ENCODE data around the gene ARF6. TPM values are rescaled to one million over a fixed set of nuclear protein-coding genes. Genes with fewer than 3 reads are reported as not detected.

Gene ARF6
- total and polyA plus RNA-seq, 9 of the 15 experiments (the other 6 are each of a cell fraction or from before 2014, with no cell fraction given), result 15.3 to 35.2 (median 24.9) TPM

- no peak for TF ChIP-seq LARP7 (IDR thresholded peaks at IDR 0.05)
- no peak for TF ChIP-seq FOS (IDR thresholded peaks at IDR 0.05; ENCODE audit: extremely low read depth, insufficient read length)
- TF ChIP-seq ZNF311 (CRISPR knock-in tag; IDR thresholded peaks at IDR 0.05), result no peak
- TF ChIP-seq TEAD4 (IDR thresholded peaks at IDR 0.05; ENCODE audit: low read length), result peak; percentile 90
- peak; percentile 72; the same call in 1 of the 2 replicates for TF ChIP-seq TEAD4 (CRISPR knock-in tag; IDR thresholded peaks at IDR 0.05; ENCODE audit: borderline replicate concordance)
- no peak for TF ChIP-seq TOE1 (IDR thresholded peaks at IDR 0.05; ENCODE audit: borderline replicate concordance)
- TF ChIP-seq TOE1 (CRISPR knock-in tag; IDR thresholded peaks at IDR 0.05; ENCODE audit: borderline replicate concordance, low read depth), result no peak
- no peak for TF ChIP-seq C11orf30 (IDR thresholded peaks at IDR 0.05; ENCODE audit: low read depth)
- TF ChIP-seq, protein P1, sequence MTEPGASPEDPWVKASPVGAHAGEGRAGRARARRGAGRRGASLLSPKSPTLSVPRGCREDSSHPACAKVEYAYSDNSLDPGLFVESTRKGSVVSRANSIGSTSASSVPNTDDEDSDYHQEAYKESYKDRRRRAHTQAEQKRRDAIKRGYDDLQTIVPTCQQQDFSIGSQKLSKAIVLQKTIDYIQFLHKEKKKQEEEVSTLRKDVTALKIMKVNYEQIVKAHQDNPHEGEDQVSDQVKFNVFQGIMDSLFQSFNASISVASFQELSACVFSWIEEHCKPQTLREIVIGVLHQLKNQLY (CRISPR knock-in tag; conservative IDR thresholded peaks at IDR 0.05), result no peak
- TF ChIP-seq SREBF1 (IDR thresholded peaks at IDR 0.05; ENCODE audit: borderline replicate concordance, low read depth, low read length), result no peak
- TF ChIP-seq, protein P2, sequence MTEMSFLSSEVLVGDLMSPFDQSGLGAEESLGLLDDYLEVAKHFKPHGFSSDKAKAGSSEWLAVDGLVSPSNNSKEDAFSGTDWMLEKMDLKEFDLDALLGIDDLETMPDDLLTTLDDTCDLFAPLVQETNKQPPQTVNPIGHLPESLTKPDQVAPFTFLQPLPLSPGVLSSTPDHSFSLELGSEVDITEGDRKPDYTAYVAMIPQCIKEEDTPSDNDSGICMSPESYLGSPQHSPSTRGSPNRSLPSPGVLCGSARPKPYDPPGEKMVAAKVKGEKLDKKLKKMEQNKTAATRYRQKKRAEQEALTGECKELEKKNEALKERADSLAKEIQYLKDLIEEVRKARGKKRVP (CRISPR knock-in tag; IDR thresholded peaks at IDR 0.05), result no peak
- no peak for TF ChIP-seq GTF3C2 (IDR thresholded peaks at IDR 0.05; ENCODE audit: borderline replicate concordance, extremely low read depth, insufficient read length)
- peak; percentile 19; the same call in 1 of the 2 replicates for TF ChIP-seq TFAP4 (CRISPR knock-in tag; IDR thresholded peaks at IDR 0.05; ENCODE audit: borderline replicate concordance)
- TF ChIP-seq XRCC4 (IDR thresholded peaks at IDR 0.05; ENCODE audit: extremely low read depth, insufficient read depth, insufficient read length), result no peak
- peak in 1 of 3 experiments; percentile 15 for TF ChIP-seq YY1 (IDR thresholded peaks at IDR 0.05; ENCODE audit: borderline replicate concordance in 1 of 3, control insufficient read depth in 1 of 3, extremely low read depth in 1 of 3, insufficient read depth in 3 of 3, insufficient read length in 1 of 3, insufficient replicate concordance in 2 of 3, low read depth in 1 of 3, low read length in 2 of 3)
- no peak for TF ChIP-seq NELFE (IDR thresholded peaks at IDR 0.05; ENCODE audit: insufficient read depth, insufficient read length)
- TF ChIP-seq RBFOX2 (IDR thresholded peaks at IDR 0.05; ENCODE audit: low read depth, low read length), result no peak
- no peak for TF ChIP-seq SMAD4 (CRISPR knock-in tag; conservative IDR thresholded peaks at IDR 0.05)
- no peak for TF ChIP-seq NBN (IDR thresholded peaks at IDR 0.05; ENCODE audit: low read depth)
- no peak for TF ChIP-seq HBP1 (CRISPR knock-in tag; IDR thresholded peaks at IDR 0.05)
Measured at GRCh38 chr14:49853572-49854375, 39.1 kb upstream of the ARF6 start (continued).

Measured in K562 (cell line).